GM20000 (cell line): ENCODE data around the gene AFF3.

Experiments
- DNase-seq: peaks from one replicate; pipeline ENCODE4 v3.0.0; 2012; ENCODE audit warnings: low spot score
- CTCF ChIP-seq: IDR thresholded peaks from 2 replicates; pipeline ENCODE4 v1.5.1; 2012; ENCODE audit warnings: mild to moderate bottlenecking, control low read depth; ENCODE audit errors: extremely low read depth, missing control alignments

Gene AFF3

GRCh38 chr2:99763764-99764163 is 378.6 kb downstream of the AFF3 start:
- DNase-seq, result no peak
- no peak for TF ChIP-seq CTCF

GRCh38 chr2:99762714-99763113 is 379.7 kb downstream of the AFF3 start:
- no peak for TF ChIP-seq CTCF
- DNase-seq, result no peak

- no peak for DNase-seq
- TF ChIP-seq CTCF, result no peak
These were observed 384.7 kb downstream of the AFF3 start for GRCh38 chr2:99757611-99758114.

GRCh38 chr2:99756059-99756458 is 386.3 kb downstream of the AFF3 start:
- DNase-seq, result no peak
- TF ChIP-seq CTCF, result no peak

GRCh38 chr2:99754210-99754609 is 388.2 kb downstream of the AFF3 start:
- TF ChIP-seq CTCF, result no peak
- DNase-seq, result no peak

- DNase-seq, result no peak
- no peak for TF ChIP-seq CTCF
These were observed 388.9 kb downstream of the AFF3 start for GRCh38 chr2:99753505-99753904.

GRCh38 chr2:99748344-99748743 is 394.0 kb downstream of the AFF3 start:
- no peak for TF ChIP-seq CTCF
- no peak for DNase-seq
